Testis (tissue), 3 donors: ENCODE results near the gene TRAPPC12. TPM values are rescaled to one million over a fixed set of nuclear protein-coding genes. Genes with fewer than 3 reads are reported as not detected.

Experiments used
- DNase-seq: peaks from one replicate; pipeline ENCODE4 v3.0.0-alpha.2; 2019
- H3K27ac ChIP-seq, 2 donors: fragments of 200-600 bp; sonication (generic); one replicate each; pipeline ENCODE4 v1.5.1; 2019
- H3K27me3 ChIP-seq: fragments of 200-600 bp; sonication (generic); one replicate; pipeline ENCODE4 v1.5.1; 2019
- H3K36me3 ChIP-seq: fragments of 200-600 bp; sonication (generic); one replicate; pipeline ENCODE4 v1.5.1; 2017; ENCODE audit warnings: low read depth; ENCODE audit errors: missing control alignments
- H3K4me1 ChIP-seq: fragments of 200-600 bp; sonication (generic); one replicate; pipeline ENCODE4 v1.5.1; 2019
- H3K4me3 ChIP-seq, 2 donors: fragments of 200-600 bp; sonication (generic); one replicate each; pipeline ENCODE4 v1.5.1; 2017 to 2019
- H3K9me3 ChIP-seq: fragments of 200-600 bp; sonication (generic); one replicate; pipeline ENCODE4 v1.5.1; 2017
- POLR2A ChIP-seq: fragments of 450-650 bp; IDR thresholded peaks from one replicate; pipeline ENCODE4 v1.6.1; 2017; ENCODE audit warnings: antibody characterized with exemption, mild to moderate bottlenecking, moderate library complexity
- WGBS, 2 donors: methylation state at CpG; one replicate each; pipeline ENCODE4 v1.1.5; 2018; 5-methylcytosine and 5-hydroxymethylcytosine counted together
- intact Hi-C: fragments of 100-400 bp; cut with DNase I; formaldehyde crosslinking; loops from one replicate; pipeline ENCODE4 v1.15.1; 2023; ENCODE audit warnings: low total_unique reads
- polyA plus RNA-seq: library from polyadenylated mRNA; stranded (reverse); fragments of 350-450 nt; fragmentation: Illumina TruSeq; extraction: RNeasy Lipid Tissue Mini Kit (QIAGEN cat#74804); gene quantifications from one replicate; pipeline ENCODE4 v1.2.3, GENCODE V29; 2014; ENCODE audit warnings: low read depth, low replicate concordance; ENCODE audit not compliant: insufficient read depth
- total RNA-seq, 2 donors: library from RNA; depleted of rRNA; stranded (reverse); fragments of >200 nt; gene quantifications; one replicate each; pipeline ENCODE4 v1.2.3, GENCODE V29; 2016
- TF ChIP-seq, protein P1 (sequence below), 3 experiments: fragments of 450-650 bp in 2 of 3; fragments of 200-600 bp in 1 of 3; sonication (generic) in 1 of 3; IDR thresholded peaks; one replicate each; pipeline ENCODE4 v1.5.1; 2016 to 2019; ENCODE audit warnings: antibody characterized with exemption in 3 of 3, mild to moderate bottlenecking in 2 of 3, moderate library complexity in 1 of 3

The TRAPPC12 gene
- total and polyA plus RNA-seq, 3 donors from 2014 or later: 172 to 406 (median 236) TPM

DNA sequence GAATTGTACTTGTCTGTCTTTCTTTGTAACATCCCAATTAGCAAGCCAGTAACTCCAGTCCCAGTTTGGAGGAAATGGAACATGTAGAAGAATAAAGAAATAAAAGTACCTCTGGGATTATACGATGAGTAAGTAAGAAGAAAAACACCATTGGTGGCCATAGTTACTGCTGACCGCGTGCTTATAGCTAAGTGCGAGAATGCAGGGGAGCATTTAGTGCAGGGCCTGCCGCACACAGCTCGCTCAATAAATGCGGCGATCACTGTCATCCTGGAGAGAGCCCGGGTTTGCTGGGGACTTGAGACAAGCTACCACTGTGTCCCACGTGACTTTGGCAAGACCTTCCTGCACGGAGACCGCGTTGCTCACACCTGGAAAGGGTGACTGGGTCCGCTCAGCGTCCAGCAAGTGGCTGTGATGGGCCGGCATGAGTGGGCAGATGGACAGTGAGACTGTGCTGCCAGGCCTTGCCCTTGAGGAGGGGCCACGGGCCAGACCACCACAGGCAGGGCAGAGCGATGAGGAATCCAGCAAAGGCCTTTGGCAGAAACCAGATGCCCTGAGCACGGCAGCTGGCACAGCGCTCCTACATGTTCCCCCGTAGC is 85.0 kb downstream of the TRAPPC12 start:
- 94 to 96% methylated on average over 20 to 21 of the region's 21 CpGs for WGBS, 2 donors
- Histone ChIP-seq H3K4me1 (peaks cover 31% of the 10 kb centered on the region), H3K4me3 (no peak overlapping the region), H3K27ac (no peak overlapping the region), H3K36me3 (no peaks in the 10 kb centered on the region), H3K27me3 (no peaks in the 10 kb centered on the region), H3K9me3 (no peaks in the 10 kb centered on the region)
- DNase-seq: no peak
- intact Hi-C loops: no loop called here
- no peak for TF ChIP-seq POLR2A
- TF ChIP-seq, protein P1, sequence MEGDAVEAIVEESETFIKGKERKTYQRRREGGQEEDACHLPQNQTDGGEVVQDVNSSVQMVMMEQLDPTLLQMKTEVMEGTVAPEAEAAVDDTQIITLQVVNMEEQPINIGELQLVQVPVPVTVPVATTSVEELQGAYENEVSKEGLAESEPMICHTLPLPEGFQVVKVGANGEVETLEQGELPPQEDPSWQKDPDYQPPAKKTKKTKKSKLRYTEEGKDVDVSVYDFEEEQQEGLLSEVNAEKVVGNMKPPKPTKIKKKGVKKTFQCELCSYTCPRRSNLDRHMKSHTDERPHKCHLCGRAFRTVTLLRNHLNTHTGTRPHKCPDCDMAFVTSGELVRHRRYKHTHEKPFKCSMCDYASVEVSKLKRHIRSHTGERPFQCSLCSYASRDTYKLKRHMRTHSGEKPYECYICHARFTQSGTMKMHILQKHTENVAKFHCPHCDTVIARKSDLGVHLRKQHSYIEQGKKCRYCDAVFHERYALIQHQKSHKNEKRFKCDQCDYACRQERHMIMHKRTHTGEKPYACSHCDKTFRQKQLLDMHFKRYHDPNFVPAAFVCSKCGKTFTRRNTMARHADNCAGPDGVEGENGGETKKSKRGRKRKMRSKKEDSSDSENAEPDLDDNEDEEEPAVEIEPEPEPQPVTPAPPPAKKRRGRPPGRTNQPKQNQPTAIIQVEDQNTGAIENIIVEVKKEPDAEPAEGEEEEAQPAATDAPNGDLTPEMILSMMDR (IDR thresholded peaks at IDR 0.05): no peak

GRCh38 chr2:3465328-3465727 is 85.8 kb downstream of the TRAPPC12 start:
- no peaks in the 10 kb centered on the region for H3K9me3 ChIP-seq
- WGBS, 2 donors: 92 to 93% methylated on average over 27 to 28 of the region's 28 CpGs
- no peak overlapping the region for H3K4me3 ChIP-seq
- H3K27me3 ChIP-seq: no peaks in the 10 kb centered on the region
- intact Hi-C loops: no loop called here
- TF ChIP-seq POLR2A: no peak
- TF ChIP-seq, protein P1 (IDR thresholded peaks at IDR 0.05): no peak
- H3K4me1 ChIP-seq: peaks cover 31% of the 10 kb centered on the region
- H3K36me3 ChIP-seq: no peaks in the 10 kb centered on the region
- H3K27ac ChIP-seq: no peak overlapping the region
- DNase-seq: no peak

DNA sequence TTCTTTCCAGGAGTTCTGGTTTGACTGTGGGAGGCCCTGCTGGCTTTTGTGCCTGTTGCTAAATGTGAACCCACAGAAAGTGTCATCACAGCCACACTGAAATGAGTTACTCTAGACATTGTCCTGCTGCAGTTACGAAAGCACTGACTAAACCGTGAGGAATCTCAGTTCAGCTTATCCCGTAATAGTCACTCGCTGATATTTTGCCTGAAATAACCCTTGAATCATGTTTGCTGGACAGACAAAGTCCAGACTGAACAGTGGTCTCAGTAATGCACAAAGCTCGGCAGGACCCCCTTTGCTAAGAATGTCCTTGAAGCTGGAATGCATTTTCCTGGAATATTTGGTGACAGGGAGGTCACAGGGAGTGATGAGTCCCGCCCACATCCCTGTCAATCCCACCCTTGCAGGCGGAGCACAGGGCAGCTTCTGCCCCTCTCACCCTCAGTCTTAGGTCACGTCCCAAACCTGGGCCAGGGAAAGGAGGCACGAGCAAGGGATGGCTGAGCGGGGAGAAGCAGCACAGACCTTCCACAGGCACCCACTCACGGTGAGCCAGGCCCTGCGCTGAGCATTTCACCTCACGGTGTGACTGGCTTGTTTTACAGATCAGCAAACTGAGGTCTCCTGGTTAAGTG is 86.5 kb downstream of the TRAPPC12 start:
- Histone ChIP-seq H3K36me3 (no peaks in the 10 kb centered on the region), H3K4me3 (no peak overlapping the region), H3K27ac (no peak overlapping the region), H3K4me1 (peaks cover 31% of the 10 kb centered on the region), H3K9me3 (no peaks in the 10 kb centered on the region), H3K27me3 (no peaks in the 10 kb centered on the region)
- 82 to 90% methylated on average over 13 of the region's 13 CpGs for WGBS, 2 donors
- intact Hi-C loops: no loop called here
- no peak for DNase-seq
- TF ChIP-seq POLR2A: no peak
- TF ChIP-seq, protein P1 (IDR thresholded peaks at IDR 0.05): no peak

DNA sequence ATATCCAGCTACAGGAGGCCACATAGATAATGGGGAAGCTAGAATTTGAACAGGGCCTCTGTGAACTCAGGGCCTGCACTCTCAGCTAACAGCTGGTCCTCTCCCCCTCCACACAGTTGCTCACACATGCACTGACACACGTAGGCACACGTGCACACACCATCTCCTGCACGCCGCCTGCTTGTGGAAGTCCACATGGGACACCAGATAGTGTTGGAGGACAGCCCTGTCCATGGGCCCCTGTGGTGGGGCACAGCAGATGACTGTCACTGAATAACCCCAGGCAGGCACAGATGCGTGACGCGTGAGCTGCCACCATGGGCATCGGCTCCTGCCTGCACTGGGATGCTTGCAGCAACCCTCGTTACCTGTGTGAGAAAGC is 87.0 kb downstream of the TRAPPC12 start:
- WGBS, 2 donors: 91 to 96% methylated on average over 4 to 9 of the region's 9 CpGs
- H3K27me3 ChIP-seq: no peaks in the 10 kb centered on the region
- no peaks in the 10 kb centered on the region for H3K36me3 ChIP-seq
- no peak for TF ChIP-seq POLR2A
- TF ChIP-seq, protein P1 (IDR thresholded peaks at IDR 0.05): no peak
- DNase-seq: no peak
- peaks cover 31% of the 10 kb centered on the region for H3K4me1 ChIP-seq
- intact Hi-C loops: no loop called here
- H3K27ac ChIP-seq: no peak overlapping the region
- H3K4me3 ChIP-seq: no peak overlapping the region
- H3K9me3 ChIP-seq: no peaks in the 10 kb centered on the region

GRCh38 chr2:3466966-3467365 is 87.5 kb downstream of the TRAPPC12 start:
- H3K36me3 ChIP-seq: no peaks in the 10 kb centered on the region
- no peak for DNase-seq
- H3K4me3 ChIP-seq: no peak overlapping the region
- no peak overlapping the region for H3K27ac ChIP-seq
- no peaks in the 10 kb centered on the region for H3K27me3 ChIP-seq
- WGBS, 2 donors: 87 to 94% methylated on average over 13 to 14 of the region's 14 CpGs
- TF ChIP-seq, protein P1 (IDR thresholded peaks at IDR 0.05): no peak
- no peak for TF ChIP-seq POLR2A
- H3K9me3 ChIP-seq: no peaks in the 10 kb centered on the region
- intact Hi-C loops: no loop called here
- H3K4me1 ChIP-seq: peaks cover 31% of the 10 kb centered on the region
